HG02885 (cell line): ENCODE data around the gene FABP3.

Experiments
- ATAC-seq: cut with Tn5 transposase; IDR thresholded peaks from one replicate; pipeline ENCODE4 v1.9.1; 2021; ENCODE audit warnings: mild to moderate bottlenecking; ENCODE audit not compliant: unreplicated experiment, poor library complexity

The FABP3 gene

GRCh38 chr1:31373056-31373896 lies at the start of gene FABP3:
Gene FABP3, minus strand, starts transcription at chr1:31373076. Its CDS starts 62 bp downstream, at chr1:31373014.
- ATAC-seq, result no peak

GRCh38 chr1:31421371-31422040 lies 48.6 kb upstream of the FABP3 start:
- no peak for ATAC-seq

DNA sequence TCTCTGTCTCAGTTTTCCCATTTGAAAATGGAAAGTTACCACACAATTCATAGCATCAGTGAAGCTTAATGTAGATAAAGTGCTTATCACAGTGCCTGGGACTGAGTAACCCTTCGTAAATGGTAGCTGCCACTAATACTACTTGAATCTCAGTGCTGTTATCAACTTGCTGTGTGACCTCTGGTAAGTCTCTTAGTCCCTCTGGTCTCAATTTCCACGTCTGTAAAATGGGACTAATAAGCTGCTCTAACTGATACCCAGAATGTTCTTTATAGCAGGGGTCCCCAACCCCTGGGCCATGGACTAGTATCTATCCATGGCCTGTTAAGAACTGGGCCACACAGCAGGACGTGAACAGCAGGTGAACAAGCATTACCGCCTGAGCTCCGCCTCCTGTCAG lies 47.8 kb upstream of the FABP3 start:
- ATAC-seq, result no peak

GRCh38 chr1:31418626-31419323 lies 45.9 kb upstream of the FABP3 start:
- ATAC-seq, result no peak

DNA sequence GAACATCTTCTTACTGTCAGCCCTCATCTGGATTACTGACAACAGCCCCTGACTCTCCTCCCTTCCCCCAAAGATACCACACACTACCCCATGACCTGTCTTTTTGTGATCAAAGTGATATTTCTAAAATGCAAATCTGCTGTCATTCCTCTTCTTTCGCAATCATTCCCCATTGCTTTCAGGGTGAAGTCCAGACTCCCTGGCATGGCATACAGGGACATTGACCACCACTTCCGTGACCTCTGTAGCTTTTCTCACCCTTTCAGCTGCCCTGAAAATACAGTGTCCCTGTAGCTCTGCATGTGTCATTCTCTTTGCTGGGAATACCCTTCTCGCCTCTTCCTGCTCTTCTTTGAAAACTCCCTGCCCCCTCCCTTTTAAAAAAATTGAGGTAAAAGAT lies 44.3 kb upstream of the FABP3 start:
- no peak for ATAC-seq

DNA sequence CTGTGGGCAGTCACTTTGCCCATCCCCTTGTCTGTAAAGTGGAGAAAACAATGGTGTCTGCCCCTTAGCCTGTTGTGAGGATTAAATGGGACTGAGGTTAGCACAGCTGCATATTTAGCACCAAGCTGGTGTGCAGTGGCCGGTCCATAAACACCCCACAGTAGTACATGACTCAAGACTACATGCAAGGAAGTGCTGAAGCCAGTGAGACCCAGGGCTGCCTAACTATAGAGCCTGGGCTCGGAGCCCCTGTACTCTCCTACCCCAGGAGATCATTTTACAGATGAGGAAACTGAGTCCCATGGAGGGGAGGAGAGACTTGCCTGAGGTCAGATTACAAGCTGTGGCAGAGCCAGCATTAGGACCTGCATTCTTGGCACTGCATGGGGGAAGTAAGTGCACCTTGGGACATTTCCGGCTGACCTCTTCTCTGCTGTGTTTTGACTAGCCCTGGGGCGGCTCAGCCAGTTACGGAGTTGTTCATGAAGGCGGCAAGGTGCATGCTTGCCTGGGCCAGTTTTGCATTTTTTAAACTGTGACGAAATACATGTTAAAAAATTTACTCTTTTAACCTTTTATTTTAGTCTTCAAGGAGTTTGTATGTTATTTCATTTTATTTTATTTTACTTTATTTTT lies 43.3 kb upstream of the FABP3 start:
- no peak for ATAC-seq

DNA sequence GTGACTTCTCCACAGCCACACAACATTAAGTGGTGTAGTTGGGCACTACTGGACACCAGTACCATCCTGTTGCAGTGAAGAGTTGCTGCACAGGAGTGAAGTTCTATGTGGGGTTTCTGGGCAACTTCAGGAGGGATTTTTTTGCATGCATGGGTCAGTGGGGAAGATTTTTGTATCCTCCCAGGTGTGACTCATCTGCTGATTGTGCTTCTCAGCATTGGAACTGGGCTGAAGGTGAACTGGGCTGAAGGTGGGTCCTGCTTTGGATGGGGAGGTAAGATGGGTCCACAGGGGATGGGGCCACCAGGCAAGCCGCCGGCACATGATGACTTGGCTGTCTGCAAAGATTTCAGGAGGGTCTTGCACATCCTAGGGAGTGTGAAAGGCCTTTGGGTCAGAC lies 42.8 kb upstream of the FABP3 start:
- ATAC-seq, result no peak

DNA sequence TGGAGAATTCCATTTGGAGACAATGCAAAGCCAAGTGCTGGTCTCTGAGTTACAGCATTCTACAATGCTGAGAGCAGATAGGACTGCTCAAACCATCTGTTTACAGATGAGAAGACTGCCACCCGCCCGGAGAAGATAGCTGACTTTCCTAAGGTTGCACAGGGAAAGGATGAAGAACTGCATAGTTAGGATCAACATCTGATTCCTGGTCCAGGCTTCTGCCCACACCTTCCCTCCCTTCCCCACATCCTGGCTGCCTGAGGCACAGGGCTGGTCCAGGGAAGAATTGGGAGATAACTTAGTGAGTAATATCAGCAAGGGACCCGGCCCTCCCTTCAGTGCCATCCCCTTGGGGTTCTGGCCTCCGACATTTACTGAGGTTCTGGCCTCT lies 42.1 kb upstream of the FABP3 start:
- ATAC-seq, result no peak

DNA sequence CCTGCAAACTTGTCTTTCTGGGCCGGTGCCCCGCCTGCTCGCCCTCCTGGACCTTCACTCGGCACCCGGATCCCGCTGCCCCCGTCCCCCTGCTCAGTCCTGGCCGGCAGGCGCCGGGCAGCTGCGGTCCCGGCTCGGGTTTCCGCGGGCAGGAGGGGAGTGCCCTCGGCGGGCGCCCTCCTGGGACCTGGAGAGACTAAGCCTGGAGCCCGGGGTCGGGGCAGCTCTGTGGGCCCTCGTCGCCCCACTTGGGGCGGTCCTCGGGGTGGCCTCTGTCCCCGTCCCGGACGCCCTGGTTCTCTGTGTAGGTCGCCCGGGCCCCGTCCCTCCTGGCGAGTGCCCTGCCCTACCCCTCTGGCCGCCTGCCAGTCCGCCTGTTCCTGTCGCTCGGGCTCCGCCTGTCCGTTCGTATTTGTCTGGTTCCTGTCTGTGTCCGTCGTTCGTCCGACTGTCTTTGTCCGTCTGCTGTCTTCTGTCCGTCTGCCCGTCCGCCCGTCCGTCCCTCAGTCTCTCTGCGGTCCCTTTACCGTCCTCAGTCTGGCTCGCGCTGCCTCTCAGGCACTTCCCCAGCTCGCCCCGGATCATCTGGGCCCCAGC lies 40.6 kb upstream of the FABP3 start:
- no peak for ATAC-seq

DNA sequence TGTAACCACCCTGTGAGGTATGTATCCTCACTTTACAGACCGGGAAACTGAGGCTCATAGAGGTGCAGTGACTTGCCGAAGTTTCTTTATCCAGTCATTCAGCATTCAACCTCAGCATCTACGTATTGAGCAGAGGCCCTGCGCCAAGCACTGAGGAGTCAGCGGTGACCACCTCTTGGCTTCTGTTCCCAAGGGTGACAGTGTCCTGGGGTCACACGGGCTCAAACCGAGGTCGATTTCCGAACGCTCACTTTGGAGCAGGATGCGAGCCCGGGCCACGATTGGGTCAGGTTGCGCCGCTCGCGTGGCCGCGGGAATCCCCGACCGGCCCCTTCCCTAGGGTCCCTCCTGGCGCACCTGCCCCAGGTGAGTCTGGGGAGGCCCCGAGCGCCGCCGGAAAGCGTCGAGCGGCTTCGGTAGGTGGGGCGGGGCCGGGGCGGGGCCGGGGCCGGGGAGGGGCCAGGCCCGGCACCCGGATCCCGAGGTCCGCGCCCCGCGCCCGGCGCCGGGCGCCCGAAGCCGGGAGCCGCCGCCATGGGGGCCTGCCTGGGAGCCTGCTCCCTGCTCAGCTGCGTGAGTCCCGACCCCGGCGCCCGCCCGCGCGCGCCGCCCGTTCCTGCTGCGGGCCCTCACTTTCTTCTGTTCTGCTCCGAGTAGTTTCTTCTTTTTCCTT lies 40.0 kb upstream of the FABP3 start, which contains the start of gene SERINC2:
Gene SERINC2 (plus strand): TSS at position 482 of the 673 bp plus-strand sequence. CDS start 53 bp downstream, at position 535.
- no peak for ATAC-seq

- no peak for ATAC-seq
These were observed 39.3 kb upstream of the FABP3 start for GRCh38 chr1:31412205-31412604.

GRCh38 chr1:31410871-31411270 lies 38.0 kb upstream of the FABP3 start:
- no peak for ATAC-seq

DNA sequence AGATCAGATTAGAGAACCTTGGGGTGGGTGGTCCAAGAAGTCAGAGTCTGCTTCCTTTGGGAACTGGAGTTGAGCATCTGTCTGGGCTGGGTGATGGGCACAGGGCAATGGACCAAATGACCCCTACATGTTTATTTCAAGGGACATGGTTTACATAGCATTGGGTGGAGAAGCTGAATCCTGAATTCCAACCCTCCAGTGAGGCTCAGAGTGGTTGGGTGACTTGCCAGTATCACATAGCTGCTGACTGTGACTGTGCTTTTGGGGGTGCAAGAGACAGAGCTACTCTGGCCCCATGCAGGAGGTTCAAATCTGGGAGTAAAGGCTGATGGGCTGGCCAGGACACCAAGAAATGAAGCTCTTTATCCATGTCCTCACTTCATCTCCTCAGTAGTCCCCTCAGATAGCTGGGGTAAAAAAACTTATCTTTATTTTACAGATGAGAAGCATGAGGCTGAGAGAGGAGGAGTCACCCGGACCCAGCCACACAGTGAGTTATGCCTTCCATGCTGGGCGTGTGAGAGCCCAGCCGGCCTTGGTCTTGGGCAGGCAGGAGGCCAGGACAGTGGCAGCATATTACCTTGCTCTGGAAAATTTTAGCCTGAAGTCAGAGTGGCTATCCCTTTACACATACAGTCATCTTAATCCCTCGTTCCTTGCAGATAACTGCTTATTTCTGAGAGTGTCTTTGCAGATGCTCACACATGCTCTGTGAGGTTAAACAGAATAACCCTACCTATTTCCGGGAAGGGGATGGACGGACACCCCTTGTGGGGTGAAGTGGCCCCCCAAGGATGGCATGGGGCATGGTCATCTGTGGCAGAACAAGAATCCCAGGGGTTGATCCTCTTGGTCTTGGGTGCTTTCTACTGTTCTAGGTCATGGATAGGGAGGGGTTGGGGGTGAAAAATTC lies 37.3 kb upstream of the FABP3 start:
- ATAC-seq, result no peak

- ATAC-seq, result no peak
These were observed 36.0 kb upstream of the FABP3 start for GRCh38 chr1:31408788-31409318.

DNA sequence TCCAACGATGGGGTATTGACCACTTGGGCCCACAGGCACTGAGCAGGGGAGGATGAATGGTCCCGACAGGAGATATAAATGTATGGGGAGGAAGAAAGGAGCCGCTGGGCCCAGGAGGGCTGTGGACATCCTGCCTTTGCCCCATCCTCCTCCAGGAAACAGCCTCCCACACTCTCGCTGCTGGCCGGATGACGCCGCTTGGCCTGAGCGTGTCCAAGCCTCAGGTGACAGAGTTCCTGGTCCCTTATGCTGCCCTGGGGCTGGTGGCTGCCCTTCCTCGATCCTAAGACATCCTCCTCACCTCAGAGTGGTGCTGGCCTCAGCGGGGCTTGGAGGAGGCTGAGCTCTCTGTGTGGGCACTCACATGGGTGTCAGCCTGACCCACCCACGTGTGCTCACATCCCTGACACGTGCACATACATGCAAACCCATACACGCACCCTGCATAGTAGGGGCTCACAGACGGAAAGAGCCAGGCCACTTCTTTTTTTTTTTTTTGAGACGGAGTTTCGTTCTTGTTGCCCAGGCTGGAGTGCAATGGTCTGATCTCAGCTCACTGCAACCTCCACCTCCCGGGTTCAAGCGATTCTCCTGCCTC lies 34.3 kb upstream of the FABP3 start:
- no peak for ATAC-seq

- ATAC-seq, result no peak
These were observed 32.8 kb upstream of the FABP3 start for GRCh38 chr1:31405578-31406245.

DNA sequence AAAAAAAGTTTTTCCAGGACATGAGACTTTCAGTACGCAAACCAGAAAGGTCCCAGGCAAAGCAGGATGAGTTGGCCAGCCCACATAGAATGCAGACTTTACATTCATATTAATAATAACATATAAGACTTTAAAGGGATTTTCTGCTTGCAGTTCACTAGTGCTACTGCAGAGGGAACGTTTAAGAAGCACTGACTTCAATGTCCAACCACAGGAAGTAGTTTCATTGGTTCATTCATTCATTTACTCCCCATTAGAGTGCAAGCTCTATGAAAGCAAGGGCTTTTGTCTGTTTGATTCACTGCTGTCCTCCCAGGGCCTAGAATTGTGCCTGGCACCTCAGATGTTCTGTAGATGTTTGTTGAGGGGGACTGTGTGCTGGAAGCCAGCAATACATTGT lies 28.4 kb upstream of the FABP3 start:
- ATAC-seq, result no peak

- no peak for ATAC-seq
These were observed 27.5 kb upstream of the FABP3 start for GRCh38 chr1:31400393-31400792.
